MCF 10A (cell line): ENCODE measurements around the gene PGBD5. TPM values are rescaled to one million over a fixed set of nuclear protein-coding genes. Genes with fewer than 3 reads are reported as not detected.
A peak's percentile ranks its signal among the peaks of the same experiment; 100 is the strongest.
"Not testable (repeated sequence)": the region's sequence is repeated elsewhere in the genome, so short reads cannot be mapped to it uniquely, and the experiment has no call there.

Experiments
- Bru-seq: library from RNA; stranded (reverse); fragments of 400-500 nt; gene quantifications from one replicate; lab custom pipeline; 2021; lab: Mats Ljungman, UMichigan
- BruChase-seq, 2 experiments: library from RNA; stranded (reverse); fragments of 400-500 nt; gene quantifications; one replicate each; lab custom pipeline; 2021; lab: Mats Ljungman, UMichigan
- BruUV-seq: library from RNA; stranded (reverse); fragments of 400-500 nt; replicated peaks from 2 replicates; lab custom pipeline; 2021; lab: Mats Ljungman, UMichigan
- CTCF ChIA-PET: fragments of 300-600 bp; sonication (Branson Sonifier 250); formaldehyde crosslinking; extraction: SDS; loops from one replicate; lab custom pipeline; 2021; ENCODE audit warnings: antibody characterized with exemption, inconsistent platforms; lab: Yijun Ruan, JAX
- POLR2A ChIA-PET: fragments of 300-600, 350-650 bp; sonication (Branson Sonifier 250); formaldehyde crosslinking; extraction: SDS; loops from one replicate; lab custom pipeline; 2020; ENCODE audit warnings: antibody characterized with exemption, inconsistent platforms; lab: Yijun Ruan, JAX
- DNase-seq: peaks from one replicate; pipeline ENCODE4 v3.0.0-alpha.2; 2018; ENCODE audit not compliant: unreplicated experiment
- H3K27ac Mint-ChIP-seq: one replicate; pipeline ENCODE4 v1.8.0; 2022; ENCODE audit warnings: mild to moderate bottlenecking, low read depth, mixed read lengths; ENCODE audit not compliant: unreplicated experiment
- H3K27me3 Mint-ChIP-seq: one replicate; pipeline ENCODE4 v1.8.0; 2022; ENCODE audit warnings: mixed read lengths; ENCODE audit not compliant: insufficient read depth, unreplicated experiment
- H3K36me3 Mint-ChIP-seq: one replicate; pipeline ENCODE4 v1.8.0; 2022; ENCODE audit warnings: mild to moderate bottlenecking, moderate library complexity, mixed read lengths; ENCODE audit not compliant: insufficient read depth, unreplicated experiment
- H3K4me1 Mint-ChIP-seq: one replicate; pipeline ENCODE4 v1.8.0; 2022; ENCODE audit warnings: mixed read lengths; ENCODE audit not compliant: insufficient read depth, unreplicated experiment
- H3K4me3 Mint-ChIP-seq: one replicate; pipeline ENCODE4 v1.8.0; 2022; ENCODE audit warnings: mild to moderate bottlenecking, moderate library complexity, mixed read lengths; ENCODE audit not compliant: unreplicated experiment
- H3K9me3 Mint-ChIP-seq: one replicate; pipeline ENCODE4 v1.8.0; 2022; ENCODE audit warnings: mixed read lengths; ENCODE audit not compliant: unreplicated experiment
- CTCF ChIP-seq: fragments of 200-600 bp; IDR thresholded peaks from one replicate; pipeline ENCODE4 v1.8.0; 2022; ENCODE audit warnings: antibody characterized with exemption, mild to moderate bottlenecking; ENCODE audit not compliant: unreplicated experiment
- intact Hi-C: fragments of 100-400 bp; cut with micrococcal nuclease; formaldehyde crosslinking; loops from 2 replicates; pipeline ENCODE4 v1.14.1; 2022
- long read RNA-seq: library from polyadenylated mRNA; stranded (forward); transcript quantifications from one replicate; pipeline ENCODE4 v2.0.0, GENCODE V29; 2022
- total RNA-seq: library from RNA; stranded (reverse); gene quantifications from 2 replicates; pipeline ENCODE4 v1.2.3, GENCODE V29; 2022

PGBD5 gene
- total RNA-seq = 0.83 and 1.2 TPM in 2 replicates
- percentile 26 among the genes with signal in this experiment for Bru-seq, nascent RNA
- BruChase-seq, experiment 1, labeled RNA remaining after a 6-hour chase = percentile 22 among the genes with signal in this experiment
- BruChase-seq, experiment 2, labeled RNA remaining after a 2-hour chase = percentile 25 among the genes with signal in this experiment
- long read RNA-seq, full-length matches to known transcripts = 1 of 1 reads
- long read RNA-seq, partial matches to known transcripts = 0 of 1 reads
- long read RNA-seq, other reads (novel, unspliced or antisense) = 0 of 1 reads

GRCh38 chr1:230426246-230427093 is at the start of gene PGBD5:
PGBD5 (minus strand) TSS chr1:230426332; CDS start chr1:230425928, 404 bp downstream.
- no peak for TF ChIP-seq CTCF
- H3K36me3 Mint-ChIP-seq = no peaks in the 10 kb centered on the region
- intact Hi-C loops = loop anchor here (2.0 to 5.0 kb wide), 3 partner anchors 32 to 114 kb away; no protein-coding TSS in a partner anchor
- DNase-seq = peak; percentile 88
- ChIA-PET CTCF (interaction anchor here (0.6 to 1.0 kb wide), 4 partner anchors 32 to 771 kb away, joined by 3 to 4 read pairs (median 3); no protein-coding TSS in a partner anchor), POLR2A (interaction anchor here (0.5 to 3.8 kb wide), 9 partner anchors 10 to 930 kb away, joined by 3 to 27 read pairs (median 3); partner anchors contain the start of gene ABCB10)
- H3K9me3 Mint-ChIP-seq = no peaks in the 10 kb centered on the region
- peak within 1 kb of the TSS; percentile 63 for H3K4me3 Mint-ChIP-seq
- peaks cover 17% of the 10 kb centered on the region for H3K4me1 Mint-ChIP-seq
- BruUV-seq = no TSS peak
- no peak within 1 kb of the TSS for H3K27ac Mint-ChIP-seq
- peaks cover 52% of the 10 kb centered on the region for H3K27me3 Mint-ChIP-seq

- H3K4me1 Mint-ChIP-seq, H3K9me3 Mint-ChIP-seq, H3K27ac Mint-ChIP-seq, H3K4me3 Mint-ChIP-seq, H3K36me3 Mint-ChIP-seq, intact Hi-C loops, BruUV-seq, DNase-seq: not testable (repeated sequence)
- ChIA-PET CTCF (interaction anchor here (0.7 to 2.1 kb wide), 3 partner anchors 10 to 13 kb away, joined by 3 to 9 read pairs (median 3); no protein-coding TSS in a partner anchor), POLR2A (interaction anchor here (1.0 to 1.6 kb wide), 3 partner anchors 11 to 15 kb away, joined by 3 to 6 read pairs (median 6); no protein-coding TSS in a partner anchor)
- peaks cover 49% of the 10 kb centered on the region for H3K27me3 Mint-ChIP-seq
Measured at GRCh38 chr1:230474924-230475323, 48.8 kb upstream of the PGBD5 start.

GRCh38 chr1:230470750-230471149 is 44.6 kb upstream of the PGBD5 start:
- H3K4me3 Mint-ChIP-seq, BruUV-seq, POLR2A ChIA-PET, DNase-seq, H3K27ac Mint-ChIP-seq, H3K9me3 Mint-ChIP-seq, H3K4me1 Mint-ChIP-seq, H3K36me3 Mint-ChIP-seq, intact Hi-C loops: not testable (repeated sequence)
- H3K27me3 Mint-ChIP-seq = peaks cover 29% of the 10 kb centered on the region
- CTCF ChIA-PET = interaction anchor here (1.3 to 1.6 kb wide), 2 partner anchors 10 to 31 kb away, joined by 3 read pairs; no protein-coding TSS in a partner anchor

GRCh38 chr1:230469271-230469670 is 43.1 kb upstream of the PGBD5 start:
- DNase-seq = no peak
- no TSS peak for BruUV-seq
- ChIA-PET CTCF (interaction anchor here (0.6 kb wide), 1 partner anchor 173 kb away, joined by 6 read pairs; no protein-coding TSS in a partner anchor), POLR2A (no interaction called here)
- H3K4me3 Mint-ChIP-seq = no peak overlapping the region
- intact Hi-C loops = no loop called here
- TF ChIP-seq CTCF = no peak
- H3K4me1 Mint-ChIP-seq = no peaks in the 10 kb centered on the region
- peaks cover 21% of the 10 kb centered on the region for H3K27me3 Mint-ChIP-seq
- H3K27ac Mint-ChIP-seq = no peak overlapping the region
- H3K9me3 Mint-ChIP-seq = peaks cover 8% of the 10 kb centered on the region
- H3K36me3 Mint-ChIP-seq = no peaks in the 10 kb centered on the region
